ENCODE results near the gene C11orf87.

C11orf87 gene

GRCh38 chr11:109435121-109435742, 13.2 kb downstream of the C11orf87 start:
- no peak overlapping the region for H3K4me3 ChIP-seq (replicated peaks in 1 of 2; ENCODE audit: low read depth in 2 of 2, low read length in 2 of 2)
- no peak for DNase-seq (ENCODE audit: low read depth in 2 of 2)
- TF ChIP-seq CTCF (IDR thresholded peaks at IDR 0.05; ENCODE audit: low read depth, low read length): no peak

GRCh38 chr11:109439684-109440083, 17.7 kb downstream of the C11orf87 start:
- TF ChIP-seq CTCF (IDR thresholded peaks at IDR 0.05; ENCODE audit: low read depth, low read length): no peak
- no peak for DNase-seq (ENCODE audit: low read depth in 2 of 2)
- no peak overlapping the region for H3K4me3 ChIP-seq (replicated peaks in 1 of 2; ENCODE audit: low read depth in 2 of 2, low read length in 2 of 2)

DNA sequence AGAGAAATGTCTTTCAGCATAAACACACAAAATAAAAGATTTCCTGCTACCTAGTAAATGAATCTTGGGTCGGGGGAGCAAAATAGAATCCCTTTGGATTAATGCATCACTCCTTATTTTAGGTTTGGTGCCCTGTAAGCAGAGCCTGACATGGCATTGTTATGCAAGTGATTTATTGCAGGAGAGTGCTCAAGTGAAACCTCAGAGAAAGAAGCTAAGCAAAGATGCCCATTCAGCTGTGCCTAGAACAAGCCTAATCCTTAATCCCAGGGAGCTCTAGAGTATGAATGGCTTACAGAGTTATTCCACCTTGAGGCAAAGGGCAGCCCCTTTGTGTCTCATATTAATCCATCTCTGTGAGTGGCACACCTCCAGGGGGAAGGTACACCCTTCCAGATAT, 21.1 kb downstream of the C11orf87 start:
- DNase-seq (ENCODE audit: low read depth in 2 of 2): no peak
- no peak for TF ChIP-seq CTCF (IDR thresholded peaks at IDR 0.05; ENCODE audit: low read depth, low read length)
- no peak overlapping the region for H3K4me3 ChIP-seq (replicated peaks in 1 of 2; ENCODE audit: low read depth in 2 of 2, low read length in 2 of 2)

GRCh38 chr11:109454857-109455256, 32.9 kb downstream of the C11orf87 start:
- no peak for TF ChIP-seq CTCF (IDR thresholded peaks at IDR 0.05; ENCODE audit: low read depth, low read length)
- no peak overlapping the region for H3K4me3 ChIP-seq (replicated peaks in 1 of 2; ENCODE audit: low read depth in 2 of 2, low read length in 2 of 2)
- DNase-seq (ENCODE audit: low read depth in 2 of 2): no peak
